Hepatocyte (in vitro differentiated cells): ENCODE measurements around the gene HOXB3. TPM values are rescaled to one million over a fixed set of nuclear protein-coding genes. Genes with fewer than 3 reads are reported as not detected.

Experiments
- DNase-seq: peaks from one replicate; pipeline ENCODE4 v3.0.0-alpha.2; 2016; ENCODE audit warnings: low spot score
- H2AFZ ChIP-seq: fragments of 200-600 bp; sonication (generic); 2 replicates; pipeline ENCODE4 v1.6.0; 2016; ENCODE audit warnings: antibody characterized with exemption, mild to moderate bottlenecking
- H3K27ac ChIP-seq: fragments of 200-600 bp; sonication (generic); 2 replicates; pipeline ENCODE4 v1.5.1; 2016; ENCODE audit warnings: mild to moderate bottlenecking
- H3K27me3 ChIP-seq: fragments of 200-600 bp; sonication (generic); 2 replicates; pipeline ENCODE4 v1.6.1; 2016
- H3K36me3 ChIP-seq: fragments of 200-600 bp; sonication (generic); replicated peaks from 2 replicates; pipeline ENCODE4 v1.5.1; 2016; ENCODE audit warnings: low read depth; ENCODE audit not compliant: insufficient read depth
- H3K4me1 ChIP-seq: fragments of 200-600 bp; sonication (generic); 2 replicates; pipeline ENCODE4 v1.5.1; 2016; ENCODE audit warnings: mild to moderate bottlenecking, moderate library complexity; ENCODE audit not compliant: insufficient read depth
- H3K4me2 ChIP-seq: fragments of 200-600 bp; sonication (generic); 2 replicates; pipeline ENCODE4 v1.6.0; 2016
- H3K4me3 ChIP-seq: fragments of 200-600 bp; sonication (generic); 2 replicates; pipeline ENCODE4 v1.5.1; 2016; ENCODE audit warnings: mild to moderate bottlenecking
- H3K79me2 ChIP-seq: fragments of 200-600 bp; sonication (generic); 2 replicates; pipeline ENCODE4 v1.6.0; 2017; ENCODE audit warnings: mild to moderate bottlenecking
- H3K9me2 ChIP-seq: fragments of 200-600 bp; sonication (generic); replicated peaks from 2 replicates; pipeline ENCODE4 v1.6.0; 2017; ENCODE audit warnings: mild to moderate bottlenecking; ENCODE audit not compliant: insufficient read depth
- H3K9me3 ChIP-seq: fragments of 200-600 bp; sonication (generic); 2 replicates; pipeline ENCODE4 v1.5.1; 2016; ENCODE audit warnings: low read depth, mild to moderate bottlenecking
- H4K20me1 ChIP-seq: fragments of 200-600 bp; sonication (generic); 2 replicates; pipeline ENCODE4 v1.6.0; 2016; ENCODE audit warnings: mild to moderate bottlenecking; ENCODE audit not compliant: insufficient read depth, poor library complexity, severe bottlenecking
- CTCF ChIP-seq: fragments of 200-600 bp; sonication (generic); IDR thresholded peaks from 2 replicates; pipeline ENCODE4 v1.5.1; 2016; ENCODE audit warnings: antibody characterized with exemption, mild to moderate bottlenecking; ENCODE audit not compliant: poor library complexity
- EZH2 ChIP-seq: fragments of 200-600 bp; sonication (generic); IDR thresholded peaks from 2 replicates; pipeline ENCODE4 v1.6.1; 2016; ENCODE audit warnings: antibody characterized with exemption, mild to moderate bottlenecking, borderline replicate concordance
- EZH2phosphoT487 ChIP-seq: fragments of 200-600 bp; sonication (generic); IDR thresholded peaks from one replicate; pipeline ENCODE4 v1.6.1; 2018; ENCODE audit warnings: antibody characterized with exemption, mild to moderate bottlenecking, low read depth, moderate library complexity; ENCODE audit not compliant: unreplicated experiment, severe bottlenecking
- WGBS: methylation state at CpG from one replicate; pipeline ENCODE4 v1.1.6; 2016; ENCODE audit warnings: low lambda C conversion rate; ENCODE audit errors: missing lambda C conversion rate; 5-methylcytosine and 5-hydroxymethylcytosine counted together
- polyA plus RNA-seq: library from polyadenylated mRNA; unstranded; fragments of >200 nt; fragmentation: Nextera tagmentation; extraction: Ambion mirVana; gene quantifications from 2 replicates; pipeline ENCODE4 v1.2.1, GENCODE V29; 2016
- total RNA-seq: library from RNA; depleted of rRNA; stranded (reverse); fragments of >200 nt; gene quantifications from 2 replicates; pipeline ENCODE4 v1.2.3, GENCODE V29; 2014

Gene HOXB3
- total and polyA plus RNA-seq, 2 experiments from 2014 or later, result 1.8 to 5.9 TPM

GRCh38 chr17:48627623-48628521 is 37.8 kb upstream of the HOXB3 start:
- Histone ChIP-seq H4K20me1 (no peaks in the 10 kb centered on the region), H3K4me2 (no peak overlapping the region), H2AFZ (no peak overlapping the region), H3K4me1 (peaks cover 20% of the 10 kb centered on the region), H3K79me2 (no peaks in the 10 kb centered on the region), H3K9me2 (no peaks in the 10 kb centered on the region), H3K36me3 (no peaks in the 10 kb centered on the region), H3K27me3 (peaks cover 98% of the 10 kb centered on the region), H3K9me3 (no peaks in the 10 kb centered on the region), H3K4me3 (no peak overlapping the region), H3K27ac (no peak overlapping the region)
- WGBS, result 40% methylated on average over 27 of the region's 27 CpGs
- no peak for DNase-seq
- peak; percentile 27 for TF ChIP-seq EZH2
- TF ChIP-seq CTCF, result no peak

GRCh38 chr17:48627118-48627597 is 37.1 kb upstream of the HOXB3 start:
- H3K4me1 ChIP-seq, result peaks cover 20% of the 10 kb centered on the region

GRCh38 chr17:48626245-48627117 is 36.4 kb upstream of the HOXB3 start, which contains the start of gene HOXB9:
Gene HOXB9 (minus strand): TSS chr17:48626358. CDS start chr17:48626269, 89 bp downstream.
- WGBS, result 3% methylated on average over 30 of the region's 50 CpGs
- no peaks in the 10 kb centered on the region for H3K79me2 ChIP-seq
- no peaks in the 10 kb centered on the region for H3K9me2 ChIP-seq
- no peaks in the 10 kb centered on the region for H4K20me1 ChIP-seq
- no peak for TF ChIP-seq EZH2
- no peak for TF ChIP-seq CTCF
- peak; percentile 28 for TF ChIP-seq EZH2phosphoT487
- peaks cover 98% of the 10 kb centered on the region for H3K27me3 ChIP-seq
- peak within 1 kb of the TSS; percentile 66 for H2AFZ ChIP-seq
- peak; percentile 72 for DNase-seq
- H3K9me3 ChIP-seq, result no peaks in the 10 kb centered on the region
- peaks cover 20% of the 10 kb centered on the region for H3K4me1 ChIP-seq
- peak within 1 kb of the TSS; percentile 29 for H3K4me3 ChIP-seq
- no peaks in the 10 kb centered on the region for H3K36me3 ChIP-seq
- H3K27ac ChIP-seq, result peak within 1 kb of the TSS; percentile 55
- peak within 1 kb of the TSS; percentile 94 for H3K4me2 ChIP-seq

More at GRCh38 chr17:48627118-48627597, 37.1 kb upstream of the HOXB3 start:
- Histone ChIP-seq H3K4me2 (peak overlapping the region; percentile 94), H4K20me1 (no peaks in the 10 kb centered on the region), H2AFZ (no peak overlapping the region), H3K36me3 (no peaks in the 10 kb centered on the region), H3K79me2 (no peaks in the 10 kb centered on the region), H3K4me3 (no peak overlapping the region), H3K27me3 (peaks cover 98% of the 10 kb centered on the region), H3K9me2 (no peaks in the 10 kb centered on the region), H3K27ac (peak overlapping the region; percentile 26), H3K9me3 (no peaks in the 10 kb centered on the region)
- no peak for DNase-seq
- TF ChIP-seq EZH2phosphoT487 (no peak), EZH2 (peak; percentile 26), CTCF (no peak)
- whole genome bisulfite sequencing, result 19% methylated on average over 5 of the region's 5 CpGs
